Endothelial cell of umbilical vein (primary cell): ENCODE measurements around the gene TMEM151B. TPM values are rescaled to one million over a fixed set of nuclear protein-coding genes. Genes with fewer than 3 reads are reported as not detected.

Source experiments
- BruUV-seq: library from RNA; stranded (reverse); fragments of 400-500 nt; replicated peaks from 2 replicates; lab custom pipeline; 2021; lab: Mats Ljungman, UMichigan
- CTCF ChIA-PET: fragments of 300-600, 350-600 bp; sonication (Branson Sonifier 250); formaldehyde crosslinking; loops from one replicate; lab custom pipeline; 2021; ENCODE audit warnings: antibody characterized with exemption, inconsistent platforms; lab: Charles Lee
- POLR2A ChIA-PET: fragments of 300-600, 350-600 bp; sonication (Branson Sonifier 250); formaldehyde crosslinking; loops from one replicate; lab custom pipeline; 2021; ENCODE audit warnings: antibody characterized with exemption, inconsistent platforms; lab: Charles Lee
- DNase-seq: peaks from one replicate; pipeline ENCODE4 v3.0.0-alpha.2; 2011; ENCODE audit warnings: low read depth, low spot score
- FAIRE-seq: peaks from 2 replicates; lab custom pipeline; 2011; peaks lifted over from hg19 to GRCh38; lab: Jason Lieb, UNC
- H2AFZ ChIP-seq: 2 replicates; pipeline ENCODE4 v1.6.0; 2012; ENCODE audit warnings: low read depth, low read length, control low read depth, inconsistent platforms
- H3K27ac ChIP-seq: 2 replicates; pipeline ENCODE4 v1.5.1; 2011; ENCODE audit warnings: low read depth, mild to moderate bottlenecking, control low read depth, low read length, moderate library complexity; ENCODE audit not compliant: insufficient read depth
- H3K27me3 ChIP-seq, 2 experiments: 2 replicates each; pipeline versions ENCODE4 v1.6.0 to v1.6.1; 2011; ENCODE audit warnings: low read length in 2 of 2, mixed read lengths in 1 of 2; ENCODE audit not compliant: control insufficient read depth in 2 of 2, insufficient read depth in 2 of 2
- H3K36me3 ChIP-seq, 2 experiments: 2 replicates in 1 of 2; 3 replicates in 1 of 2; pipeline ENCODE4 v1.5.1; 2011; ENCODE audit warnings: low read length in 2 of 2, mild to moderate bottlenecking in 1 of 2, moderate library complexity in 1 of 2; ENCODE audit not compliant: control insufficient read depth in 2 of 2, insufficient read depth in 2 of 2; ENCODE audit errors: extremely low read depth in 1 of 2
- H3K4me1 ChIP-seq: 3 replicates; pipeline ENCODE4 v1.5.1; 2011; ENCODE audit warnings: mild to moderate bottlenecking, low read length; ENCODE audit not compliant: control insufficient read depth, insufficient read depth; ENCODE audit errors: extremely low read depth
- H3K4me2 ChIP-seq: 2 replicates; pipeline ENCODE4 v1.6.1; 2011; ENCODE audit warnings: low read length, control low read depth, mixed read lengths; ENCODE audit not compliant: insufficient read depth
- H3K4me3 ChIP-seq, 3 experiments: fragments of 200-600 bp in 1 of 3; sonication (generic), shearing (Covaris generic) in 1 of 3; replicated peaks in 1 of 3; 2 replicates each; pipeline ENCODE4 v1.5.1; 2011 to 2016; ENCODE audit warnings: control low read depth in 3 of 3, low read length in 3 of 3, mild to moderate bottlenecking in 2 of 3, inconsistent platforms in 1 of 3, low read depth in 1 of 3, moderate library complexity in 1 of 3; ENCODE audit not compliant: insufficient read depth in 1 of 3
- H3K79me2 ChIP-seq: 2 replicates; pipeline ENCODE4 v1.6.0; 2012; ENCODE audit warnings: low read length, inconsistent platforms; ENCODE audit not compliant: control insufficient read depth, insufficient read depth
- H3K9ac ChIP-seq: replicated peaks from 2 replicates; pipeline ENCODE3; 2011; ENCODE audit warnings: low read length, control low read depth; ENCODE audit not compliant: insufficient read depth; ENCODE audit errors: extremely low read depth
- H3K9me1 ChIP-seq: replicated peaks from 3 replicates; pipeline ENCODE4 v1.6.0; 2011; ENCODE audit warnings: mild to moderate bottlenecking, low read length; ENCODE audit not compliant: control insufficient read depth, insufficient read depth; ENCODE audit errors: extremely low read depth
- H3K9me3 ChIP-seq: replicated peaks from 2 replicates; pipeline ENCODE4 v1.5.1; 2012; ENCODE audit warnings: low read length, inconsistent platforms; ENCODE audit not compliant: control insufficient read depth, insufficient read depth
- H4K20me1 ChIP-seq: replicated peaks from 2 replicates; pipeline ENCODE3; 2011; ENCODE audit warnings: mild to moderate bottlenecking, low read length; ENCODE audit not compliant: control insufficient read depth, insufficient read depth; ENCODE audit errors: extremely low read depth
- EZH2 ChIP-seq: IDR thresholded peaks from 2 replicates; pipeline ENCODE4 v1.6.1; 2012; ENCODE audit warnings: borderline replicate concordance, low read depth, mild to moderate bottlenecking, moderate library complexity, low read length, inconsistent platforms; ENCODE audit not compliant: severe bottlenecking
- FOS ChIP-seq: IDR thresholded peaks from 2 replicates; pipeline ENCODE4 v1.6.1; 2011; ENCODE audit warnings: mild to moderate bottlenecking, low read length, moderate library complexity, borderline replicate concordance; ENCODE audit not compliant: insufficient read depth
- GATA2 ChIP-seq: IDR thresholded peaks from 2 replicates; pipeline ENCODE4 v1.7.0; 2011; ENCODE audit warnings: low read depth, mild to moderate bottlenecking, moderate library complexity, mixed read lengths, low read length; ENCODE audit not compliant: insufficient read length, insufficient read depth
- JUN ChIP-seq: IDR thresholded peaks from 2 replicates; pipeline ENCODE4 v1.6.1; 2011; ENCODE audit warnings: borderline replicate concordance, low read depth; ENCODE audit not compliant: insufficient read length, insufficient read depth
- MAX ChIP-seq: IDR thresholded peaks from 2 replicates; pipeline ENCODE4 v1.6.1; 2011; ENCODE audit not compliant: insufficient read depth, insufficient read length
- MYC ChIP-seq: IDR thresholded peaks from one replicate; pipeline ENCODE4 v1.6.1; 2011; ENCODE audit warnings: mild to moderate bottlenecking, low read depth, low read length
- POLR2A ChIP-seq: IDR thresholded peaks from 2 replicates; pipeline ENCODE4 v1.6.1; 2012; ENCODE audit warnings: low read depth, mild to moderate bottlenecking, control low read depth, low read length
- POLR2AphosphoS5 ChIP-seq: IDR thresholded peaks from 2 replicates; pipeline ENCODE4 v1.6.1; 2012; ENCODE audit warnings: low read depth, mild to moderate bottlenecking, control low read depth, low read length, moderate library complexity; ENCODE audit not compliant: insufficient read depth
- dilution Hi-C: fragments of 300-500 bp; cut with MboI; formaldehyde crosslinking; loops from one replicate; pipeline ENCODE4 v1.15.0; 2019; ENCODE audit warnings: low sequenced_read_pairs; ENCODE audit not compliant: extremely low pct_ligation_motif_present
- intact Hi-C: fragments of 100-400 bp; cut with micrococcal nuclease; formaldehyde crosslinking; loops from one replicate; pipeline ENCODE4 v1.10.0; 2022
- polyA plus RNA-seq, 4 experiments: library from polyadenylated mRNA; depleted of rRNA in 3 of 4; stranded (reverse) in 3 of 4; unstranded in 1 of 4; fragments of >200 nt; gene quantifications; 2 replicates each; pipeline versions ENCODE4 v1.2.1 to v1.2.3, GENCODE V29; 2011 to 2012; ENCODE audit warnings: missing spikeins in 1 of 4
- total RNA-seq: library from RNA; stranded (reverse); gene quantifications from 2 replicates; pipeline ENCODE4 v1.2.3, GENCODE V29; 2021
- TF ChIP-seq, protein P1 (sequence below), 2 donors: IDR thresholded peaks; 1 replicate in 1 of 2; 2 replicates in 1 of 2; pipeline ENCODE4 v1.5.1; 2011; ENCODE audit warnings: low read length in 2 of 2, mild to moderate bottlenecking in 2 of 2, moderate library complexity in 2 of 2, control low read depth in 1 of 2, inconsistent platforms in 1 of 2, low read depth in 1 of 2; ENCODE audit not compliant: insufficient read depth in 1 of 2; ENCODE audit errors: extremely low read depth in 1 of 2

TMEM151B gene
- total and polyA plus RNA-seq, 2 donors (not counting 3 experiments of a cell fraction or from before 2014, with no cell fraction given), result 0.03 to 0.07 TPM

DNA sequence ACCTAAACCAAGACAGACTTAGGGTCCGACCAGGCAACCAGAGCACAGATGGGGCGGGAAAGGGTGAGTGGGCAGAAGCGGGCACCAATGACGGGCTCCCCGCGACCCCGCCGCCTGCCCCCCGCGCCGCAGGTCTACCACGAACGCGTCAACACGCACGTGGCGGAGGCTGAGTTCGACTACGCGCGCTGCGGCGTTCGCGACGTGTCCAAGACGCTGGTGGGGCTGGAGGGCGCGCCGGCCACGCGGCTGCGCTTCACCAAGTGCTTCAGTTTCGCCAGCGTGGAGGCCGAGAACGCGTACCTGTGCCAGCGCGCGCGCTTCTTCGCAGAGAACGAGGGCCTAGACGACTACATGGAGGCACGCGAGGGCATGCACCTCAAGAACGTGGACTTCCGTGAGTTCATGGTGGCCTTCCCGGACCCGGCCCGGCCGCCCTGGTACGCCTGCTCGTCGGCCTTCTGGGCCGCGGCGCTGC is 5.1 kb downstream of the TMEM151B start:
- H3K9me3 ChIP-seq, result no peaks in the 10 kb centered on the region
- BruUV-seq, result no TSS peak
- DNase-seq (no peak), FAIRE-seq (no peak)
- ChIA-PET CTCF (interaction anchor here (1.0 to 2.1 kb wide), 5 partner anchors 8 to 62 kb away, joined by 3 to 11 read pairs (median 5); partner anchors contain the start of gene AARS2), POLR2A (interaction anchor here (0.6 kb wide), 1 partner anchor 14 kb away, joined by 6 read pairs; no protein-coding TSS in a partner anchor)
- H3K36me3 ChIP-seq, result no peaks in the 10 kb centered on the region
- H3K4me3 ChIP-seq, result no peak overlapping the region
- no peak overlapping the region for H3K9ac ChIP-seq
- H3K4me1 ChIP-seq, result no peaks in the 10 kb centered on the region
- dilution Hi-C loops (no loop called here), intact Hi-C loops (no loop called here)
- no peak overlapping the region for H2AFZ ChIP-seq
- H3K27me3 ChIP-seq, result peaks cover 28 to 43% of the 10 kb centered on the region in 2 experiments
- H3K27ac ChIP-seq, result no peak overlapping the region
- TF ChIP-seq MAX, result no peak
- no peak for TF ChIP-seq EZH2
- TF ChIP-seq MYC, result no peak
- TF ChIP-seq POLR2AphosphoS5, result no peak
- no peak for TF ChIP-seq GATA2
- TF ChIP-seq, protein P1, sequence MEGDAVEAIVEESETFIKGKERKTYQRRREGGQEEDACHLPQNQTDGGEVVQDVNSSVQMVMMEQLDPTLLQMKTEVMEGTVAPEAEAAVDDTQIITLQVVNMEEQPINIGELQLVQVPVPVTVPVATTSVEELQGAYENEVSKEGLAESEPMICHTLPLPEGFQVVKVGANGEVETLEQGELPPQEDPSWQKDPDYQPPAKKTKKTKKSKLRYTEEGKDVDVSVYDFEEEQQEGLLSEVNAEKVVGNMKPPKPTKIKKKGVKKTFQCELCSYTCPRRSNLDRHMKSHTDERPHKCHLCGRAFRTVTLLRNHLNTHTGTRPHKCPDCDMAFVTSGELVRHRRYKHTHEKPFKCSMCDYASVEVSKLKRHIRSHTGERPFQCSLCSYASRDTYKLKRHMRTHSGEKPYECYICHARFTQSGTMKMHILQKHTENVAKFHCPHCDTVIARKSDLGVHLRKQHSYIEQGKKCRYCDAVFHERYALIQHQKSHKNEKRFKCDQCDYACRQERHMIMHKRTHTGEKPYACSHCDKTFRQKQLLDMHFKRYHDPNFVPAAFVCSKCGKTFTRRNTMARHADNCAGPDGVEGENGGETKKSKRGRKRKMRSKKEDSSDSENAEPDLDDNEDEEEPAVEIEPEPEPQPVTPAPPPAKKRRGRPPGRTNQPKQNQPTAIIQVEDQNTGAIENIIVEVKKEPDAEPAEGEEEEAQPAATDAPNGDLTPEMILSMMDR (IDR thresholded peaks at IDR 0.05; ENCODE audit: extremely low read depth in 1 of 2, insufficient read depth in 1 of 2, low read depth in 1 of 2, low read length in 2 of 2), result no peak
- no peak for TF ChIP-seq FOS
- no peak for TF ChIP-seq POLR2A
- TF ChIP-seq JUN, result no peak
- H3K9me1 ChIP-seq, result no peaks in the 10 kb centered on the region
- no peaks in the 10 kb centered on the region for H4K20me1 ChIP-seq
- H3K79me2 ChIP-seq, result no peaks in the 10 kb centered on the region
- H3K4me2 ChIP-seq, result no peak overlapping the region
